HepG2 (cell line): ENCODE measurements around the gene TSNAXIP1.

Experiments used
- EP300 ChIP-seq, 3 experiments: sonication (generic) in 1 of 3; formaldehyde crosslinking in 1 of 3; IDR thresholded peaks; 2 replicates each; pipeline versions ENCODE4 v1.5.1 to v1.6.1; 2011 to 2020; ENCODE audit warnings: low read depth in 2 of 3, low read length in 2 of 3, borderline replicate concordance in 1 of 3, improper control_type of control experiment in 1 of 3, mild to moderate bottlenecking in 1 of 3, missing genetic modification reagents in 1 of 3, moderate library complexity in 1 of 3
- PCBP2 ChIP-seq: fragments of 200-400 bp; formaldehyde crosslinking; optimal IDR thresholded peaks from 2 replicates; pipeline ENCODE3; 2018; ENCODE audit warnings: low read length, low read depth; ENCODE audit not compliant: poor library complexity, severe bottlenecking
- SIX1 ChIP-seq: sonication (generic); formaldehyde crosslinking; IDR thresholded peaks from 2 replicates; pipeline ENCODE4 v1.4.0; 2020; ENCODE audit warnings: missing genetic modification reagents, borderline replicate concordance
- SMAD1 ChIP-seq: sonication (generic); formaldehyde crosslinking; IDR thresholded peaks from 2 replicates; pipeline ENCODE4 v1.4.0; 2020; ENCODE audit warnings: missing genetic modification reagents, low read depth, mild to moderate bottlenecking, borderline replicate concordance
- TCF7L2 ChIP-seq: IDR thresholded peaks from 2 replicates; pipeline ENCODE4 v1.6.1; 2011; ENCODE audit warnings: mild to moderate bottlenecking, low read depth, low read length, moderate library complexity
- TRIM24 ChIP-seq: sonication (generic); formaldehyde crosslinking; IDR thresholded peaks from 2 replicates; pipeline ENCODE4 v1.8.0; 2022; ENCODE audit warnings: mild to moderate bottlenecking, missing genetic modification reagents
- ZBTB33 ChIP-seq: sonication (generic); formaldehyde crosslinking; IDR thresholded peaks from 2 replicates; pipeline ENCODE4 v1.4.0; 2020; ENCODE audit warnings: missing genetic modification reagents
- ZFP1 ChIP-seq: IDR thresholded peaks from 2 replicates; pipeline ENCODE4 v1.6.1; 2016
- ZIK1 ChIP-seq: sonication (generic); formaldehyde crosslinking; IDR thresholded peaks from 2 replicates; pipeline ENCODE4 v1.5.0; 2020; ENCODE audit warnings: mild to moderate bottlenecking, low read depth, missing genetic modification reagents, borderline replicate concordance
- ZNF317 ChIP-seq: sonication (generic); formaldehyde crosslinking; IDR thresholded peaks from 2 replicates; pipeline ENCODE4 v1.5.0; 2020; ENCODE audit warnings: mild to moderate bottlenecking, missing genetic modification reagents
- ZNF777 ChIP-seq: sonication (generic); formaldehyde crosslinking; IDR thresholded peaks from 2 replicates; pipeline ENCODE4 v1.4.0; 2020; ENCODE audit warnings: missing genetic modification reagents
- ZNF800 ChIP-seq: sonication (generic); formaldehyde crosslinking; IDR thresholded peaks from 2 replicates; pipeline ENCODE4 v1.4.0; 2020; ENCODE audit warnings: missing genetic modification reagents
- TF ChIP-seq, protein P1 (sequence below): IDR thresholded peaks from 2 replicates; pipeline ENCODE4 v1.6.1; 2012; ENCODE audit warnings: low read depth, low read length, improper control_type of control experiment

DNA sequence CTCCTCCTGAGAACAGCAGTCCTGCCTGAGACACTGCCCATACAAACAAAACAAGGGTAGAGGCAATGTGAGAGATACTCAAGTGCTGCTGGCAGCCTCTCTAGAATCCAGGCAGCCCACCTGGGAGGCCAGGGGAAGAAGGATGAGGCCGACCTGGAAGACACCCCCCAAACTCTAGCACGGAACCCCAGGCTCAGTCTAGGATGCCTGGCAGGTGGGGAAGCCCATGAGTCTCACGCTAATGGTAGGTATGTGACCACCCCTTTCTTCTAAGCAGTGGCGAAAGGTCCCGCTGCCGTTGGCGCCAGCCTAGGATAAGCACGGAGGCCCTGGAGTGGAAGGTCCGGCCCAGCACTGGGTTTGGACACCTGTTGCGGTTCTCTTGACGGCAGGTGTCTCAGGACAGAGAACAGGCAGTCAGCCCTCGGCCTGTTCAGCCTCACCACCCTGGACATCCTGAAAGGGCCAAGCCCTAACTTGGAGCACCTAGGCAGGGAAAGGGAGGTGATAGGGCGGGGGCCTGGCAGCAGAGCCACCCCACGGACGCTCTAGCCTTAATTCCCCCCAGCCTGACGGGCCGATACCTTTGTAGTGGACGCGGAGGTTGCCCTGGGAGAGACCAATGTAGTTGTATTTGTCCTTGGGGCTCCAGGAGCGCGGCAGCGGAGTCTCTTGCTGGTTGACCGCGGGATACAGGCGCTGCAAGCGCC is 816 bp upstream of the TSNAXIP1 start:
- no peak for TF ChIP-seq ZFP1
- no peak for TF ChIP-seq ZIK1 (CRISPR knock-in tag)
- no peak for TF ChIP-seq ZBTB33 (CRISPR knock-in tag)
- no peak; the same call in 1 of the 2 replicates for TF ChIP-seq ZNF317
- TF ChIP-seq PCBP2: no peak
- TF ChIP-seq, protein P1, sequence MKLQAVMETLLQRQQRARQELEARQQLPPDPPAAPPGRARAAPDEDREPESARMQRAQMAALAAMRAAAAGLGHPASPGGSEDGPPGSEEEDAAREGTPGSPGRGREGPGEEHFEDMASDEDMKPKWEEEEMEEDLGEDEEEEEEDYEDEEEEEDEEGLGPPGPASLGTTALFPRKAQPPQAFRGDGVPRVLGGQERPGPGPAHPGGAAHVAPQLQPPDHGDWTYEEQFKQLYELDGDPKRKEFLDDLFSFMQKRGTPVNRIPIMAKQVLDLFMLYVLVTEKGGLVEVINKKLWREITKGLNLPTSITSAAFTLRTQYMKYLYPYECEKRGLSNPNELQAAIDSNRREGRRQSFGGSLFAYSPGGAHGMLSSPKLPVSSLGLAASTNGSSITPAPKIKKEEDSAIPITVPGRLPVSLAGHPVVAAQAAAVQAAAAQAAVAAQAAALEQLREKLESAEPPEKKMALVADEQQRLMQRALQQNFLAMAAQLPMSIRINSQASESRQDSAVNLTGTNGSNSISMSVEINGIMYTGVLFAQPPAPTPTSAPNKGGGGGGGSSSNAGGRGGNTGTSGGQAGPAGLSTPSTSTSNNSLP: no peak
- TF ChIP-seq EP300 (IDR thresholded peaks at IDR 0.05; ENCODE audit: low read depth in 2 of 2, low read length in 2 of 2): no peak
- TF ChIP-seq EP300 (CRISPR knock-in tag; IDR thresholded peaks at IDR 0.05; ENCODE audit: borderline replicate concordance): no peak
- no peak for TF ChIP-seq TCF7L2
- no peak for TF ChIP-seq ZNF800 (CRISPR knock-in tag)
- no peak for TF ChIP-seq SMAD1
- TF ChIP-seq ZNF777: 0 out of 2 replicates have a peak, but pooled peaks have one; percentile 11
- TF ChIP-seq SIX1 (CRISPR knock-in tag): no peak
- no peak for TF ChIP-seq TRIM24 (CRISPR knock-in tag)
